HG02840 (cell line): ENCODE measurements around the gene DGCR2.
"Not testable (repeated sequence)": the region's sequence is repeated elsewhere in the genome, so short reads cannot be mapped to it uniquely, and the experiment has no call there.

Experiments
- ATAC-seq: cut with Tn5 transposase; IDR thresholded peaks from one replicate; pipeline ENCODE4 v1.9.1; 2021; ENCODE audit warnings: mild to moderate bottlenecking, moderate library complexity, moderate number of reproducible peaks; ENCODE audit not compliant: unreplicated experiment, low FRiP score

DGCR2 gene

DNA sequence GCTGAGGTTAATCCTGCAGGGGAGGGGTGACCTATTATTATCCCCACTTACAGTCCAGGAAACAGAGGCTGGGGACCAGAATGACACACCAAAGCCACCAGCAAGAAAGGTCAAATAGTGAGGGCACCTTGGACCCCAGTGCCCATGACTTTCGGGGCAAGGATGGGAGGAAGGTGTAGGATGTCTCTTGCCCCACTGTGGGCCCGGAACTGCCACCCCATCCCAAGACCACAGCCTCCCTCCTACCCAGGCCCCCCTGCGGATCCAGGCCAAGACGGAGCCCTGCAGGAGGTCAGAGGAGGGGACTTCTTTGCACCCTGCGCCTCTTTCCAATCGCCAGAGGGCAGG, 87.1 kb downstream of the DGCR2 start:
- ATAC-seq: not testable (repeated sequence)

DNA sequence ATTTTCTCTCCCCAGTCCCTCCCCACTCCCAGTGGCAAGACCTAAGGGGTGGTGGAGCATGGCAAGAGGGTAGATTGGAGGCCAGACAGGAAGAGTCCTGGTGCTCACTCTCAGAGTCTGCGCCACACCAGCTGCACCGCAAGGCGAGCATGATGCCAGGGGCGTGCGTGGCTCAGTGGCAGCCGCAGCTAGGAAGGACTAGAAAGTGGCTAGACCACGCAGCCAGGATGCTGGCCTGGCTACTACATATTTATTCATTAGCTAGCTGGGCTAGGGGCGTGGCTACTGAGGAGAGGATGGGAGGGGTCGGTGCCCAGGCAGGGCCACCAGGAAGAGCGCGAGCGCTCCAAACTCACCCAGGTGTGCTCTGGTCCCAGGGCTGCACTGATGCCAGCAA, 87.5 kb downstream of the DGCR2 start:
- ATAC-seq: not testable (repeated sequence)

DNA sequence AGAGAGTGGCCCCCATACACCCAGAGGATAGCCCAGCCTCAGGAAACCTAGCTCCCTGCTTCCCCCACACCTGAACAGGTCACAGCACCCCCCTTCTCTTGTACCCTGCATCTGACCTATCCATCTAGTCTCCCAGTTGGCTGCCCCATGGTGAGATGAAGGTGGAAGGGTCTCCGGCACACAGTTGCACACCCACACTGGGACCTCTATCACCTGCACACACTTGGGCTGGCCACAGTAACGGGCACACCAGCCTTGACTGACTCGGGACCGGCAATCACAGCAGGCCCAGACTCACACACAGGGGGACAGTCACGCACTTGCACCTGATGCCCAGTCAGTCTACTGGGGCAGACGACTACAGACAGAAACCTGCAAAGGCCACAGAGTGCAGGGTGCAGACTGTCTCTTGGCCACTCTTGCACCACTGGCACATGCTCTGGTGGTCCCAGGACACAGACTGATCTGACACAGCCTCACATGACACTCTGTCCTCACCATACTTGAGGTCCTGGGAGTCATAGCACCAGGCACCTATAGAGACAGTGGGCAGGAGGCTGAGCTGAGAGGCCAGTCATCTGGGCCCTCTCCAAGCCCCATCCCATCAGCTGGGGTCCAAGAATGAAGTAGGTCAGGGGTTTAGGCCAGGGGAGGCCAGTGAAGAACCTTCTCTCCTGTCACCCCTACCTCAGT, 88.0 kb downstream of the DGCR2 start:
- ATAC-seq: not testable (repeated sequence)

DNA sequence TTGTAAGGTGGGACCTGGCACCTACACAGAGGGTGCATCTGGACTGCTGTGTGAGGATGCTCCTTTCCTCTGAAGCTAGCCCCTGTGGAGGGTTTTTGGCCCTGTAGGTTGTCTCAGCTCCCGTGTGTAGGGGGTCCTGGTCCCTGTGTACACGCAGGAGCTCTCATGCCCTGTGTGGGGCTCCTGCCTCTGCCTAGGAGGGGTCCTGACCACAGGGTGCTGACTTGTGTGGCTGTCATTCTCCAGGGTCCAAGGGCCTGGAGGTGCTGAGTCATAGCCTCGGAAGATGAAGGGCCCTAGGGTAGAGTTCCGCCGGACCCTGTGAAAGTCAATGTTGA, 88.7 kb downstream of the DGCR2 start:
- not testable (repeated sequence) for ATAC-seq

GRCh38 chr22:19032898-19033567, 89.2 kb downstream of the DGCR2 start:
- ATAC-seq: not testable (repeated sequence)

DNA sequence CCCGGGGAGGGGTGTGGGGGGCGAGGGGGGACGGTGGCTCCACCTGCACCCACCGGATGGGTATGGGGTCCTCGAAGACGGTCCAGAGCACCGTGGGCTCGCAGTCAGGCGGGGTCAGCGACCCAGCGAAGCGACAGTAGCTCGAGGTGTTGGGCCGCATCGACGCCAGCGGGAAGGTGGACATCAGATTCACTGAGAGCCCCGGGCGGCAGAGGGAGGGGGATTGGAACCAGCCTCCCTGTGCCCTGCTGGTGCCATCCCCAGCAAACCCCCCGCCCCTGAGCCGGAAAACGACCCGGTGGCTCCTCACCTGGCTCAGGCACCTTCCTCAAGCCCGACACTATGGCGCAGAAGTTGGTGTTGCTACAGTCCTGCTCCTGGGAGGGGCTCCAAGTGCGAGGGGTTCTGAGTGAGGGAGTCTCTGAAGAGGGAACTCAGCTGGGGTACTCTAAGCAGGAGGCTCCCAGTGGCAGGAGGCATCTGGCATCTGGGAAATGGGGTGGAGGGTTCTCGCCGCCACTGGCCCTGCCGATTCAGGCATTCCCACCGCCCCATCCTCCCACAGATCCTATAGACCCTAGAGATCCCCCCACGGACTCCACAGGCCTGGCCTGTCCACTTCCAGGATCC, 89.9 kb downstream of the DGCR2 start:
- ATAC-seq: not testable (repeated sequence)

DNA sequence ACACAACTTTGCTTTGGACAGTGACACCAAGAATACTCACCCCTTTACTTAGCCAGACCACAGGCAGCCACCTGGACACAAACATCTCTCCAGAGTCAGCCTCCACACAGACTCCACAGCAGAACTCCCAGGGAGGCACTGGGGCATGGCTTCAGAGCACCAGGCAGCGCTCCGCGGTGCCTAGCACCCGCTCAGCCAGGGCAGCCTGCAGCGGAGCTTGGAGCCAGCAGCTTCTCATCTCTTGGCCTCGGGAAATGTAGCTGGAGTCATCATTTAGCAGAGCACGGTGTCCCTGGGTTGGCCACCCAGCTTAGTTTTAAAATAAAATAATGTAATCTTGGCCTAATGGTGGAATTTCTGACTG, 91.3 kb downstream of the DGCR2 start:
- ATAC-seq: not testable (repeated sequence)

DNA sequence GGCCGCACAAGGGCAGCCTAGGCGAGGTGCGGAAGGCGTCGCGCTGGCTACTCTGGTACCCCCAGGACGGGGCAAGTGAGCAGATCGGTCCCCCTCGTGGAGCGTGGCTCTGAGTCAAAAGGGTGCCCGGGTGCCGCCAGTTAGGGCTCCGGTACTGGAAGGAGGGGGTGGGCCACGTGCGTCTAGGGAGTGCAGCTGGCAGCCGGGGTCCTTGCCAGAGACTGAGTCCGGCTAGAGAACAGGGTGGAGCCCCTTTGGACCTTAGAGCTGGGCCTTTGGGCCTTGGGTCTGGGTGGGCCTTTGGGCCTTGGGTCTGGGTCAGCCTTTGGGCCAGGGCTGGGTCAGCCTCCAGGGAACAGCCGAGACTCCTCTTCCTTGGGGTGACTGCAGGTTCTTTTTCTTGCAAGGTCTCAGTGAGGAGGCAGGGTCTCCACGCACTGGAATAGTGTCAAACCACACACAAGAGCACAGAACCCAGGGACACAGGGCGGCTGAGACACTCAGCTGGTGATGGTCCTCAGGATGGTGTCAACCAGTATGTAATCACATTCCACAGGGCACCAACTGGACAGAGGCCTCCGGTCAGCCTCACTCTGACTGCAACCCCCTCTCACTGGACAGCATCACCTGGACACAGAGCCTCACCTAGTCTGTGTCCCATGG, 91.9 kb downstream of the DGCR2 start:
- not testable (repeated sequence) for ATAC-seq

GRCh38 chr22:19029113-19030103, 92.8 kb downstream of the DGCR2 start:
- ATAC-seq: not testable (repeated sequence)

- ATAC-seq: not testable (repeated sequence)
These were observed 94.2 kb downstream of the DGCR2 start for GRCh38 chr22:19028060-19028455.

- ATAC-seq: not testable (repeated sequence)
These were observed 94.7 kb downstream of the DGCR2 start for GRCh38 chr22:19027371-19028059.

- not testable (repeated sequence) for ATAC-seq
These were observed 96.1 kb downstream of the DGCR2 start for GRCh38 chr22:19026080-19026479.

GRCh38 chr22:19024956-19025489, 97.2 kb downstream of the DGCR2 start:
- not testable (repeated sequence) for ATAC-seq

GRCh38 chr22:19023931-19024330, 98.3 kb downstream of the DGCR2 start:
- ATAC-seq: not testable (repeated sequence)

DNA sequence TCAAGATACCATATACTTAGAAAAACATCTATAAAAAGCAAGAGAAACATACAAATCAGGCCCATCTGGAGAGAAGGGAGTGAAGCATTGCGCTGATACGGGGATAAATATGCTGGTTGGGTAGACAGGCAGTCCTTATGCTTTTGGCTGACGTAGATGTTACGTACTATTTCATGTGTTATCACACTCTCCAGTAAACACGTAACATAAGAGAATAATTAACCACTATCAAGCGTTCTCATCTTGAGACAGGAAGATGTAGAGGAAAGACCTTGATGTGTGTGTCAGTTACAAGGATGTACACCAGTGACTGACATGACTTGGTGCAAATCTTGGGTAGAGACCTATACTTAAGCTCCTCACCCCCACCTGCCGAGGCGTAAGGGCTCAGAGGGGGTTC, 99.5 kb downstream of the DGCR2 start:
- ATAC-seq: no peak

GRCh38 chr22:19019679-19020032, 102.6 kb downstream of the DGCR2 start:
- ATAC-seq: no peak

- ATAC-seq: no peak
These were observed 103.1 kb downstream of the DGCR2 start for GRCh38 chr22:19019029-19019678.

GRCh38 chr22:19018256-19018655, 104.0 kb downstream of the DGCR2 start:
- ATAC-seq: no peak
